HG02678 (cell line): Measurements from ENCODE around the gene TAS2R50.
"Not testable (repeated sequence)": the region's sequence is repeated elsewhere in the genome, so short reads cannot be mapped to it uniquely, and the experiment has no call there.

ENCODE experiments used
- ATAC-seq: cut with Tn5 transposase; IDR thresholded peaks from one replicate; pipeline ENCODE4 v1.9.1; 2021; ENCODE audit warnings: mild to moderate bottlenecking, moderate library complexity; ENCODE audit not compliant: unreplicated experiment

TAS2R50 gene, protein sequence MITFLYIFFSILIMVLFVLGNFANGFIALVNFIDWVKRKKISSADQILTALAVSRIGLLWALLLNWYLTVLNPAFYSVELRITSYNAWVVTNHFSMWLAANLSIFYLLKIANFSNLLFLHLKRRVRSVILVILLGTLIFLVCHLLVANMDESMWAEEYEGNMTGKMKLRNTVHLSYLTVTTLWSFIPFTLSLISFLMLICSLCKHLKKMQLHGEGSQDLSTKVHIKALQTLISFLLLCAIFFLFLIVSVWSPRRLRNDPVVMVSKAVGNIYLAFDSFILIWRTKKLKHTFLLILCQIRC

DNA sequence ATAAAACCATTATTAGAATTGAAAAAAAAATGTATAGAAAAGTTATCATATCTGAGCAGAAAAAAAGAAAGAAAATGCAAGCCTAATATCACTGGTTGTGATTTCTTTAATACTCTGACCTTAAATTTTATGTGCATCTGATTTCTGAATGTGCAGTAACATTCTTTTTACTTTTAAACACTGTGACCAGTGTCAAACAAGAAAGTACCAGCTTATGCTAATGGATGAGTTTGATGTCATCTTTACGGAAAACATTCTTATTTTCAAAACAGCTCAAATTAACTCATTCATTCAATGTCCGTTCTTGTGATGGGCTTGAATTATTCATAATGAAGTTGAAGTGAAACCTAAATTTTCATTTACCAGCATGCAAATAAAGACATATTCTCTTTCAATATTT is at the start of gene TAS2R50:
TAS2R50 (minus strand) TSS at position 101 of the 400 bp plus-strand sequence; CDS start at position 49, 52 bp downstream.
- no peak for ATAC-seq

- ATAC-seq: not testable (repeated sequence)
Measured at GRCh38 chr12:11033959-11034358, 47.2 kb upstream of the TAS2R50 start.

DNA sequence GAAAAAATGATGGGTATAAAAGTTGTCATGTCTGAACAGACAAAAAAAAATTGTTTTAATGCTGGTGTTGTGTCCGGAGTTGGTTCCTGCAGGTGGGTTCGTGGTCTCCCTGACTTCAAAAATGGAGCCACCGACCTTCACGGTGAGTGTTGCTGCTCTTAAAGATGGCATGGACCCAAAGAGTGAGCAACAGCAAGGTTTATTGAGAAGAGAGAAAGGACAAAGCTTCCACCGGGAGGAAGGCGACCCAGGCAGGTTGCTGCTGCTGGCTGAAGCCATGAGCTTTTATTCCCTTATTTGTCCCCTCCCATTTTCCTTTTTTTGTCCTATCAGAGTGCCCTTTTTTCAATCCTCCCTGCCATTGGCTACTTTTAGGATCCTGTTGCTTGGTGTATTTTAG is 44.6 kb upstream of the TAS2R50 start, which contains the start of gene TAS2R31:
TAS2R31 (minus strand) TSS at position 101 of the 400 bp plus-strand sequence; CDS start at position 29, 72 bp downstream.
- no peak for ATAC-seq

DNA sequence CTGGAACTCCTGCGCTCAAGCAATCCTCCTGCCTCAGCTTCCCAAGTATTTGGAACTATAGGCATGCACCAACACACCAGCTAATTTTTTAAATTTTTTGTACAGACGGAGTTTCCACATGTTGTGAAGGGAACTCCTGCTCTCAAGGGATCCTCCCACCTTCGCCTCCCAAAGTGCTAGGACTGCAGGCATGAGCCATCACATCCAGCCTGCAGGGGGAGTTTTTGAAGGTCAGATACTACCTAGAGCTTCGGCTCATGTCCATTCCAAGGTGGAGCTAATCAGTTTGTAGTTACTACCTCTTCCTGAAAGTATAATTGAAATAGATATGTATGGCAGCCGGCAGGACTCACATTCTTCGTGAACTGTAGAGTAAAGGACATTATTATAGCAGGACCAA is 39.4 kb upstream of the TAS2R50 start:
- no peak for ATAC-seq

- no peak for ATAC-seq
Measured at GRCh38 chr12:11023387-11023786, 36.7 kb upstream of the TAS2R50 start.

GRCh38 chr12:11022520-11022919 is 35.8 kb upstream of the TAS2R50 start, which contains the start of gene TAS2R19:
TAS2R19 (minus strand) TSS chr12:11022620; CDS start chr12:11022571, 49 bp downstream.
- no peak for ATAC-seq

DNA sequence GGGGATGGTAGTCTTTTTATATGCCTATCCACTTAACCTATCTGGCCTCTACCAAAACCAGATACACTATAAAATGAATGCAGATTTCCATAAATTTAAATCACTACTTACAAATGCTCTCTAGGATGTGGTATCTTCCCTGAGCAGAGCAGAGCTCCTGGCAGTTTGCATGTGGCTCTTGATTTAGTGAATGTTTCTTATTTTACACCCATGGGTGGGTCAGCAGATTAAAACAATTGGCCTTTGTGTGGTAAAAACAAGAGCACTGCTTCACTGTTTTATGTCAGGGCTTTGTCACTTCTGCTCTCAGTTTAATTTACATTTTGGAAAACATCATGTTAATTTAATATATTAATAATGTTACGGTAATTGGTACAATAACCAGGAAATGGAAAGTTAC is 30.2 kb upstream of the TAS2R50 start:
- ATAC-seq: no peak

GRCh38 chr12:11015775-11016430 is 29.2 kb upstream of the TAS2R50 start:
- ATAC-seq: no peak

DNA sequence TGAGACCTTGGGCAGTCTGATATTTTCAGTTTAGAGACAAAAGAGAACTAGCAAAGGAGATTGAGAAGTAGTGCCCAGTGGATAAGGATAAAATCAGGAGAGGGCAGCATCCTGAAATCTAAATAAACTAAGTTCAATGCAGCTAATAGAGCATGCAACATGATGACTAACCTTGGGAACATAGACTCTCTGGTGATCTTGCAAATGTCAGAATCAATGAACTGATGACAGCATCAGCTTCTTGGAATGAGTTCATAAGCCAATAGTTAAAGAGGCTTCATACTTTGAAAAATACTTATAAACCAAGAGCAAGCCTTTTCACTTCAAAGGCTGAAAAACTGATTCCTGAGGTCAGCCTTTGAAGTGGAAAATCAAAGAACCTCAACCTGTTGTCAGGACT is 27.5 kb upstream of the TAS2R50 start:
- ATAC-seq: no peak

- no peak for ATAC-seq
Measured at GRCh38 chr12:11007608-11008007, 20.9 kb upstream of the TAS2R50 start.

- no peak for ATAC-seq
Measured at GRCh38 chr12:10998204-10998603, 11.5 kb upstream of the TAS2R50 start, which contains the start of gene TAS2R20. TAS2R20 (minus strand) TSS chr12:10998304; CDS start chr12:10997875, 429 bp downstream.

- no peak for ATAC-seq
Measured at GRCh38 chr12:10994307-10994706, 7.6 kb upstream of the TAS2R50 start.

DNA sequence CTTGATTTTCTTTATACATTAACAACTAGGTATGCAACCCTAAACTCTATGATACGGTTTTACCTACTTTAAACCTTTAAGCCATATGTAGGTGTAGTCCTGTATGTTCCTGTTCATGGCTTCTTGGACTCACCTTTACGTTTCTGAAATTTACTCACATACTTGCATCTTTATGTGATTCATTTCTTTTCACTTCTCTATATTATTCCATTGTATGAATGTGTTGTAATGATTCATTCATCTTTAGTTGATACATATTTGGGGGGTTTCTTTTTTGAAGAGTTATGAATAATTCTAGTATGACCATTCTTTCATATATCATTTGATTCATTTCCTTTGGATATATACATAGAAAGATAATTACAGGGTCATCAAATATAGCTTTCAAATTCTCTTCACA is 2.4 kb upstream of the TAS2R50 start:
- no peak for ATAC-seq

DNA sequence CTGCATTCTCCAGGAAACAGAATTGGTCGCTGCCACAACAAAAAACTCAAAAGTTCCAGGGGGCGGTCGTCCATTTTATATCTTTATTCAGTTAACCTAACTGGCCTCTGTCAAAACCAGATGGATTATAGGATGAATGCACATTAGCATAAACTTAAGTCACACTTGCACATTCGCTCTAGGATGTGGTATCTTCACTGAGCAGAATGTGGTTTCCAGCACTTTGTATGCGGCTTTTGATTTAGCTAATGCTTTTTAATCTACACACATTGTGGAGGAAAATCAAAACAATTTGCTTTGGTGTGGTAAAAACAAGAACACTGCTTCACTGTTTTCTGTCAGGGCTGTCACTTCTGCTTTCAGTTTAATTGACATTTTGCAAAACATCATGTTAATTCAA is 4.5 kb downstream of the TAS2R50 start:
- no peak for ATAC-seq

GRCh38 chr12:10974965-10975364 is 11.7 kb downstream of the TAS2R50 start:
- ATAC-seq: no peak

DNA sequence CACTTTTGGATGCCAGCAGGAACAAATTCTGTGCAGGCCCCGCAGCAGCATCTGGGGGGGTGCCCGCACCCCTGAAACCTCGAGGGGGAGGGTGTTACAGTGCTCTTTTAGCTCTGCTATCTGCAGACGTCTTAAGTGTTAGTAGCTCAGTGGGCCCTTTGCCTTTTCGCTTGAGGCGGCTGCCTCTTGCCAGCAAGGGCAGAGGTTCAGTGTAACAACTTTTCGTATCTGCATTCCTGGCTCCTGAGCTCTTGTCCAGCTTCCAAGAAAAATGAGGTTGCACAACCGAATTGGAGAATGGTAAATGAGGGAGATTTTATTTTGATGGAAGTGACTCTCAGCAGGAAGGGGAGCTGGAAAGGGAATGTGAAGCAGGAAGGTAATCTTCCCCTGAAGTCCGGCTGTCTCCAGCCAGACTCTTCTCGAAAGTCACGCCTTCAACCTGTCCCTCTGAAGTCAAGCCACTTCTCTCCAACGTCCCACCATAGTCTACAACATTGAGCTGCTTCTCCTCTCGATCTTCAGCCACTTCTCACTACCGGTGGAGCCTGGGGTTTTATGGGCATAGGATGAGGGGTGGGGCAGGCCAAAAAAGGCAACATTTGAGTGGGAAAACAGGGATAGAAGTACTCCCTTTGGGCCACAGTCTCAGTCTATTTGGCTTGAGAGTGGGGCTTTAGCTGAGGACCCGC is 17.8 kb downstream of the TAS2R50 start:
- no peak for ATAC-seq

DNA sequence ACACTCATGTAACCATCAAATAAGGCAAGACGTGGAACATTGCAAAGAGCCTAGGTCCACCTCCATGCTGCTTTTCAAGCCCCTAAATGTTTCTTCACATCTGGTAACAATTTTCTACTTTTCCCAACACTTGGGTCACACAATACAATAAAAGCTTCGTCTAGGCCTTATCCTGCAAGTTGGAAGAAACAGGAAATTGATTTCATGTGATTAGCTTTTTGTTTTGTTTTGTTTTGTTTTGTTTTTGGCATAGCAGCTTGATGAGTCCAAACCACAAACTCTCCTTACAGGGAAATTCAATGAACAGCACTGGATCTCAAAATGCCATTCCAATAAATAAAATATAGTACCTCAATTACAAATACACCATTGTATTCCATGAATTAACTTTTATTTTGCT is 19.3 kb downstream of the TAS2R50 start:
- no peak for ATAC-seq

GRCh38 chr12:10966314-10966713 is 20.4 kb downstream of the TAS2R50 start:
- no peak for ATAC-seq

GRCh38 chr12:10965476-10965875 is 21.2 kb downstream of the TAS2R50 start:
- ATAC-seq: no peak

- no peak for ATAC-seq
Measured at GRCh38 chr12:10960211-10960610, 26.5 kb downstream of the TAS2R50 start.

DNA sequence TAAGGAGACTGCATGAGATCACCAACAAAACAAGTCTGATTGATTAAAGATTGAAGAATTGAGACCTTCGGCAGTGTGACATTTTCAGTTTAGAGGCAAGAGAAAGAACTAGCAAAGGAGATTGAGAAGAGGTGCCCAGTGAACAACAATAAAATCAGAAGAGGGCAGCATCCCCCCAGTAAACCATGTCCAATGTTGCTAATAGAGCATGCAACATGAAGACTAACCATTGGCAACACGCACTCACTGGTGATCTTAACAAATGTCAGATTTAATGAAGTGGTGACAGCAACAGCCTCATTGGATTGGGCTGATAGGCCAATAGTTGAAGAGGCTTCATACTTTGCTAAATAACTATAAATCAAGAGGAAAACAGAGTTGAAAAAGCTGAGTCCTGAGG is 26.9 kb downstream of the TAS2R50 start:
- no peak for ATAC-seq

GRCh38 chr12:10957741-10958140 is 29.0 kb downstream of the TAS2R50 start:
- no peak for ATAC-seq
